Esophagus (tissue), 2 donors: Measurements from ENCODE around the gene PRKD2. TPM values are rescaled to one million over a fixed set of nuclear protein-coding genes. Genes with fewer than 3 reads are reported as not detected.
A peak's percentile ranks its signal among the peaks of the same experiment; 100 is the strongest.

Experiments
- H3K27ac ChIP-seq, 2 donors: one replicate each; pipeline ENCODE4 v1.5.1; 2013; ENCODE audit warnings: low read depth in 2 of 2, mild to moderate bottlenecking in 2 of 2, inconsistent platforms in 1 of 2, low read length in 1 of 2, moderate library complexity in 1 of 2
- H3K27me3 ChIP-seq, 2 donors: one replicate each; pipeline ENCODE4 v1.6.1; 2013; ENCODE audit warnings: low read length in 2 of 2, control low read depth in 1 of 2, mild to moderate bottlenecking in 1 of 2; ENCODE audit not compliant: insufficient read depth in 2 of 2, control insufficient read depth in 1 of 2
- H3K36me3 ChIP-seq, 2 donors: one replicate each; pipeline ENCODE4 v1.6.1; 2013; ENCODE audit warnings: low read length in 1 of 2; ENCODE audit not compliant: control insufficient read depth in 2 of 2, insufficient read depth in 2 of 2
- H3K4me1 ChIP-seq, 2 donors: one replicate each; pipeline ENCODE4 v1.6.1; 2013; ENCODE audit warnings: low read length in 1 of 2; ENCODE audit not compliant: control insufficient read depth in 2 of 2, insufficient read depth in 2 of 2
- H3K4me3 ChIP-seq, 2 donors: one replicate each; pipeline ENCODE4 v1.5.1; 2013; ENCODE audit warnings: low read length in 2 of 2, mild to moderate bottlenecking in 2 of 2, low read depth in 1 of 2, moderate library complexity in 1 of 2
- H3K9me3 ChIP-seq, 2 donors: one replicate each; pipeline ENCODE4 v1.6.1; 2013; ENCODE audit warnings: mild to moderate bottlenecking in 2 of 2, low read depth in 1 of 2, low read length in 1 of 2, moderate library complexity in 1 of 2; ENCODE audit not compliant: control insufficient read depth in 2 of 2, insufficient read depth in 1 of 2
- WGBS, 2 donors: extraction: QIAGEN DNeasy Blood & Tissue Kit; methylation state at CpG; one replicate each; pipeline ENCODE4 v1.1.7; 2013; 5-methylcytosine and 5-hydroxymethylcytosine counted together
- polyA plus RNA-seq, 2 donors: library from polyadenylated mRNA; stranded (reverse); fragments of 200-250 nt; gene quantifications; one replicate each; pipeline ENCODE4 v1.2.3, GENCODE V29; 2013
- donor health status: healthy with polysubstance abuse.
- donor health status: Bipolar disorder and iron deficiency.

The PRKD2 gene
- polyA plus RNA-seq, 2 donors, result 30.1 to 34.7 TPM

DNA sequence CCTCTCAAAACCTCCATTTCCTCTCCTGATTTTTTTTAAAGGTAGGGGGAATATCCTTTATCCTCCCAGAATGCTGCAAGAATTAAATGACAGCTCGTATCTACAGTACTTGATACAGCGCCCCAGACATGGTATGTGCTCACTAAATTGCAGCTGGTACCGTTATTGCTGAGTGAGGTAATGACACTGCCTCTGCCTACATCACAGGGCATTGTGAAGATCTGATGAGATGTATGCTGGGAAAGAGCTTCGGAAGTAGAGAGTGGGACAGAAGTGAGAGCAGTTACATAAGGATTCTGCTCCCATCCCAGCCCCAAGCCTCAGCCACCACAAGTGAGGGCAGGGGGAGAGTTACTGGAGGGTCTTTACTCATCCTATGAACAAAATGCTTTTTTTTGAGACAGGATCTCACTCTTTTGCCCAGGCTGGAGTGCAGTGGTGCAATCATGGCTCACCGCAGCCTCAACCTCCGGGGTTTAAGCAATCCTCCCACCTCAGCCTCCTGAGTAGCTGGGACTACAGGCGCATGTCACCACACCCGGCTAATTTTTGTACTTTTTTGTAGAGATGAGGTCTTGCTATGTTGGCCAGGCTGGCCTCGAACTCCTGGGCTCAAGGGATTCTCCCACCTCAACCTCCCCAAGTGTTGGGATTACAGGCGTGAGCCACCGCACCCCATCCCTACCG, 27.2 kb upstream of the PRKD2 start:
- no peak overlapping the region for H3K27ac ChIP-seq
- 82 to 84% methylated on average over 12 of the region's 12 CpGs for WGBS, 2 donors
- H3K4me3 ChIP-seq, result no peak overlapping the region
- H3K36me3 ChIP-seq, result peaks cover 0 to 9% of the 10 kb centered on the region in 2 donors
- peaks cover 8 to 12% of the 10 kb centered on the region in 2 donors for H3K4me1 ChIP-seq
- H3K9me3 ChIP-seq, result no peaks in the 10 kb centered on the region
- no peaks in the 10 kb centered on the region for H3K27me3 ChIP-seq

DNA sequence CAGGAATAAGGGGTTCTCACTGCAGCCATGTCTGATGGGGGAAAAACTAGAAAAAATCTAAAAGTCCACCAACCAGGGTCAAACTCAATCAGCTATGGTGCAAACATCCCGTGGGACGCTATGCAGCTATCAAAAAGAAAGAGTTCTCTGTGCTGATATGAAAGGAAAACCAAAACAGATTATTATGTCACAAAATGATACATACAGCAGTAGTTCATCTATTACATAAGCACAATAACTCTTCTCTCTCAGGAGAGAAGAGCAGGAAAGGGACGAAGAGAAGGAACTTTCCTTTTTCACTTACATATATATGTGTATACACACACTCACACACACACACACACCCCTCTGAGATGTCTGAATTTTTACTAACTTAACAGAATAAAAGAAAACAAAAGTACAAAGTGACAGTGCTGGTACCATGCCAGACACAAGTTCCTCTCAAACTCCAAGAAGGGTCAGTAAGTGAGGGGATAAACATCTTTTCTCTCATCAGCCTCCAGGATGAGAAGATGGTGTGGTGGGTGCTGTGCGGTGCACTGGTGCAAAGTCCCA, 26.1 kb upstream of the PRKD2 start:
- H3K27ac ChIP-seq, result peak overlapping the region in 1 of 2 donors; percentile 28
- WGBS, 2 donors, result 67 to 73% methylated on average over 4 of the region's 4 CpGs
- peaks cover 0 to 14% of the 10 kb centered on the region in 2 donors for H3K36me3 ChIP-seq
- H3K4me1 ChIP-seq, result peaks cover 8 to 16% of the 10 kb centered on the region in 2 donors
- no peaks in the 10 kb centered on the region for H3K27me3 ChIP-seq
- no peak overlapping the region for H3K4me3 ChIP-seq
- H3K9me3 ChIP-seq, result no peaks in the 10 kb centered on the region

DNA sequence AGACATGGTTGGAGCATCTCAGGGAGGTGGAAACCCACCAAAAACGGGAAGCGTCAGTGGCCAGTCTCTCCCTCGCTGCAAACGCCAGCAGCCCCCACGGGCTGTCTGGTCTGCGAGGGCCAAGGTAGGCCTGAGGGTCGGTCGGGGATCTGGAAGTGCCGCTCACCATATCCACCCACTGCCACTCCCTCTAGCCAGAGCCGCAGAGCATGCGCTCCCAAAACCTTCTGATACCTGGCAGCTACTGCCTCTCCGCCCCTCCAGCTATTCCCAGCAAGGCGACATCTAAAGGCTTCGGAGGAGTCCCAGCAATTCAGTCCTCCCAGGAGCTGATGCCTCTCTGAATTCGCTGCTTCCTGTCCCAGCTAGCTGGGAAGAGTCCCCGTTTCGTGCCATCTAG, 24.5 kb upstream of the PRKD2 start:
- Histone ChIP-seq H3K4me1 (peaks cover 8 to 16% of the 10 kb centered on the region in 2 donors), H3K36me3 (peaks cover 3 to 29% of the 10 kb centered on the region in 2 donors), H3K27ac (peak overlapping the region in 1 of 2 donors; percentile 10), H3K27me3 (no peaks in the 10 kb centered on the region), H3K4me3 (no peak overlapping the region), H3K9me3 (no peaks in the 10 kb centered on the region)
- WGBS, 2 donors, result 70 to 77% methylated on average over 17 of the region's 17 CpGs

DNA sequence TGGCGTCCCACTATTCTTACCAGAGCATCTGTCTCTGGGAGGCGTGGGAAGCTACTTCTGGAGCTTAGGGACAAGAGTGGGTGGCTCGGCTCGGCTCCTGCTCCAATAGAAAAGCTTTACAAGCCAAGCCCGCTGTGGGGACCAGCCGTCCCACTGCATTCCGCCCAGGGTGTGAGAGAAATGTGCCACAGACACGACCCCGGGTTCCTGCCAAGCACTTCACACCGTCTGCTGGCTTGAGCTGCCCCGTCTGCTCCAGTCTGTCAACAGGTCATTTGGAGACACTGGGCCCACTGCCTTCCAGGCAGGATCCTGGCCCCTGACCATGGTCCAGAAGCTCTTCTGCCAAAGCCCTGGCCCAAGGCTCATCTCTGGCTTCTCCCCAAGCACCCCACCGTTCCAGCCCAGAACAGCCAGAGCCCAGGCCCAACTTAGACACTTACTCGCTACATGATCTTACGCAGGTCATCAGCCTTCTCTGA, 22.4 kb upstream of the PRKD2 start:
- H3K4me1 ChIP-seq, result peaks cover 6 to 10% of the 10 kb centered on the region in 2 donors
- H3K9me3 ChIP-seq, result no peaks in the 10 kb centered on the region
- H3K4me3 ChIP-seq, result no peak overlapping the region
- H3K27ac ChIP-seq, result peak overlapping the region; percentile 14 to 61
- H3K27me3 ChIP-seq, result no peaks in the 10 kb centered on the region
- H3K36me3 ChIP-seq, result peaks cover 3 to 29% of the 10 kb centered on the region in 2 donors
- WGBS, 2 donors, result 69% methylated on average over 14 of the region's 14 CpGs

DNA sequence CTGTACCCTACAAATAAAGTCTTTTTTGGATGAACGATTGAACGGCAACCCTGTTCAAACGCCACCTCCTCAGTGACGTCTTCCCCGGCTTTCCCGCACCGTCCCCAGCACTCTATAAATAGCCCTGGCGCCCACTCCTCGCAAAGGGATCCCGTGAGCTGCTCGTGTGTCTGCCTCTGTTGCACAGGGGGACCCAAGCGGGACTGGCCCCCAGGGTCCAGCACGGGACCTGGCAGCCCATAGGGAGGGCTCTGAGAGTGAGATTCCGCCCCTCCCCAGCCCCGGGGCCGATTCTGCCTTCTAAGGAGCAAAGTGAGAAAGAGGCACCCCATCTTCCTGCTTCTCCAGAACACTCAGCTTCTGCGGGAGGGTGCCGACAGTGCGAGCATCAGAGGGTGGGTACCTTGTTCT, 20.9 kb upstream of the PRKD2 start:
- WGBS, 2 donors, result 82% methylated on average over 19 of the region's 19 CpGs
- Histone ChIP-seq H3K36me3 (peaks cover 3 to 42% of the 10 kb centered on the region in 2 donors), H3K27ac (peak overlapping the region in 1 of 2 donors; percentile 13), H3K4me1 (peaks cover 6 to 16% of the 10 kb centered on the region in 2 donors), H3K9me3 (no peaks in the 10 kb centered on the region), H3K27me3 (no peaks in the 10 kb centered on the region), H3K4me3 (no peak overlapping the region)

DNA sequence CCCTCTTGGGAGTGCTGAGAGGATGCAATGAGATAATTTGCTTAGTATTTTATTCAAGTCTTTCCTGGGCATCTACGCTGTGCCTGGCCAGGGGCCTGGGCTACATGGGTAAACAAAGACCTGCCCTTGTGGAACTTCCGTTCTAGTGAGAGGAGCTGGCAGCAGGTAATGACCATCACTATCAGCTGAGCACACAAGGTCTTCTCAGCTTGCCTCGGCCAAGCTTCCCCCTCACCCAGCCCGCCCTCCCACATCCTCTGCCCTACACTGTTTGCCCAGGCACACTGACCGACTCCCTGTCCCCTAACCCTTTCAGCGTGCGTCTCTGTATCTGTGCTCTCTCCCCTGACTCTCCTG, 20.4 kb upstream of the PRKD2 start:
- peaks cover 6 to 20% of the 10 kb centered on the region in 2 donors for H3K4me1 ChIP-seq
- H3K27me3 ChIP-seq, result no peaks in the 10 kb centered on the region
- no peaks in the 10 kb centered on the region for H3K9me3 ChIP-seq
- H3K27ac ChIP-seq, result no peak overlapping the region
- WGBS, 2 donors, result 75 to 79% methylated on average over 7 of the region's 7 CpGs
- peaks cover 3 to 47% of the 10 kb centered on the region in 2 donors for H3K36me3 ChIP-seq
- no peak overlapping the region for H3K4me3 ChIP-seq

DNA sequence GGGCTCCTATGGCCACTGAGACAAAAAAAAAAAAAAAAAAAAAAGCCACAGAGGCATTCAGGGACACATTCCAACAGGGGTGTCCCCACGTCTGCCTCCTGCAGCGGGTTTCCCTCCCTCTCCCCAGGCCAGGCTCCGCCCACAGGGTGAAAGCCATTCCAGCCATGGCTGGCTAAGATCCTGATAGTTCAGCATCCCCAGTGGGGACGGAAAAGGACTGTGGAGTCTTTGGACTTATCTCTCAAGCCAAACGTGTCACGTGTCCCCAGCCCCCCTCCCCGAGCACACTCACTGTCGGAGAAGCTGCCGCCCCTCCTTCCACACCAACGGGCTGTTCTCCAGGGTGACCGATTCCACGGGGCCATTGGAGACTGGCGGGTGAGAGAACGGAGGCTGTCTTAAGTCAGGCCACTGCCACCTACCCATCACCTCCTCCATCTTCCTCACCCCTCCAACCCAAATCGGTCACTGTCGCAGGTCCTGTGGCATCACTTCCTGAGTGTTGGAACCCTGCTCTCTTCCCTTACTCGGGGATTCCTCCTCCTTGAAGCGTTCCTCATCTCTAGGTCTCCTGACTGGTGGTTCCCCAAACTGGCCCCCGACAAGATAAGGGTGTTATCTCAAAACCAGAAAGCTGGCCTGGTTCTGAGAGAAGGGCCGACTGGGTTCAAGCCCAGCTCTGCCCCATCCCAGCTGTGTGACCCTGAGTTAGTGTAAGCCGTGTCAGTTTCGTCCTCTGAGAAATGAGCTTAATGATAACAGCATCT, 19.8 kb upstream of the PRKD2 start:
- Histone ChIP-seq H3K4me1 (peaks cover 1 to 21% of the 10 kb centered on the region in 2 donors), H3K36me3 (peaks cover 3 to 48% of the 10 kb centered on the region in 2 donors), H3K4me3 (no peak overlapping the region), H3K9me3 (no peaks in the 10 kb centered on the region), H3K27ac (no peak overlapping the region), H3K27me3 (no peaks in the 10 kb centered on the region)
- WGBS, 2 donors, result 64 to 66% methylated on average over 22 of the region's 22 CpGs

DNA sequence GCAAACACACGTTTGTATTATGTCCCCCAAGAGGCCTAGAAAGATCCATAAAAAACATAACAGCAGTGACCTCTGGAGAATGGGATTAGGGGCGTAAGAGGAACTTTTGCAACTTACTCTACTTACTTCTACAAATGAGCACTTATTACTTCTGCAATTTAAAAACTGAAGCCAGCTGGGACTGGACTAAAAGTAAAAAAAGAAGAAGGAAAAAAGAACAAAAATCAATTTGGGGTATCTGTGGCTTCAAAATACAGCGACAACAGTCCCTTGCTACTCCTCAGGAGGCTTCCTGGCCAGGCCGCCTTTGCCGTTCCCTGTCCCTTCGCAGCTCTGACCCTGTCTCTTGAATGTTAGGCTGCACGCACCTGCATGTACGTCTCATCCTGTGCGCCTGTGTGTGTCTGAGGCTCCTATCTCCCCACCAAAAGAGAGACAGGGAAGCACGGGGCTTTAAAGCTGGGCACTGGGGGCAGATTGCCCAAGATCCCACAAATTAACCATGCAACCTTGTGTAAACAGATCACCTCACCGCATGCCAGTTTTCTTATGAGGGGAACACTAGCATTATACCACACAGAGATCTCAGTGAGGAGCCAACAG, 16.9 kb upstream of the PRKD2 start:
- peaks cover 0 to 27% of the 10 kb centered on the region in 2 donors for H3K4me1 ChIP-seq
- WGBS, 2 donors, result 81 to 86% methylated on average over 11 of the region's 11 CpGs
- H3K36me3 ChIP-seq, result peaks cover 15 to 62% of the 10 kb centered on the region in 2 donors
- H3K27me3 ChIP-seq, result no peaks in the 10 kb centered on the region
- no peaks in the 10 kb centered on the region for H3K9me3 ChIP-seq
- peak overlapping the region in 1 of 2 donors; percentile 57 for H3K27ac ChIP-seq
- H3K4me3 ChIP-seq, result no peak overlapping the region

DNA sequence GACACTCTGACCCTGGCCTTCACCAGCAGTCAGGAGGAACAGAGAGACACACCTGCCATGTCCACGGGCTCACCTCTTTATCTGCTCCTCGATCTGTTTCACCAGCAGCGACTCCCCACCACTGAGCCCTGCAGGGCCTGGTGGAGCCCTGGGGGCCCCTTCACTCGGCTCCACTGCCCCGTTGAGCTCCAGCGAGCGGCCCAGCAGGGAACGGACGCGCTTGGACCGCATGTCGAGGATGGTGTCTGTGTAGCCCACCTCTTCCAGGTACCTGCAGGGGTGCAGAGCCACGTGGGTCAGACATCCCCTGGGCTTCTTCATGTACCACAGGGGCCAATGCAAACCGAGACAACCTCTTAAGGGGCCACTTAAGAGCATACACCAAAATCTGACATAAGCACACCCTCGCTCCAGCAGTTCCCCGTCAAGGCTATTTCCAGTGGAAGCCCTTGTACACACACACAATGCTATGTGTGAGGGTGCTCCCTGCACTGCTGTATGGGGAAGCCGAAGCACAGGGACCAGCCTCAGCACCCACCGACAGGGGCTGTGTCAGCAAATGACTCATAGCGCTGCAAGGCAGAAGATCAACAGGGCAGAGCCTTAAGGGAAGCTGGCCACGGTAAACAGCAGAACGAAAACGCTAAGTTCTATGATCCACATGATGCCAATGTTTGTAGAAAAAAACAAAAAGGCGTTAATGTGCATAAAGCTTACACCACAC, 16.2 kb upstream of the PRKD2 start:
- 81 to 85% methylated on average over 23 of the region's 23 CpGs for WGBS, 2 donors
- Histone ChIP-seq H3K27ac (peak overlapping the region; percentile 57), H3K9me3 (no peaks in the 10 kb centered on the region), H3K4me1 (peaks cover 0 to 27% of the 10 kb centered on the region in 2 donors), H3K4me3 (no peak overlapping the region), H3K27me3 (no peaks in the 10 kb centered on the region), H3K36me3 (peaks cover 15 to 64% of the 10 kb centered on the region in 2 donors)
